NCI-H510A (cell line): ENCODE data around the gene TMPRSS11D.
A peak's percentile ranks its signal among the peaks of the same experiment; 100 is the strongest.

ENCODE experiments used
- DNase-seq: peaks from one replicate; lab custom pipeline; 2025; lab: John Stamatoyannopoulos, UW

TMPRSS11D gene

DNA sequence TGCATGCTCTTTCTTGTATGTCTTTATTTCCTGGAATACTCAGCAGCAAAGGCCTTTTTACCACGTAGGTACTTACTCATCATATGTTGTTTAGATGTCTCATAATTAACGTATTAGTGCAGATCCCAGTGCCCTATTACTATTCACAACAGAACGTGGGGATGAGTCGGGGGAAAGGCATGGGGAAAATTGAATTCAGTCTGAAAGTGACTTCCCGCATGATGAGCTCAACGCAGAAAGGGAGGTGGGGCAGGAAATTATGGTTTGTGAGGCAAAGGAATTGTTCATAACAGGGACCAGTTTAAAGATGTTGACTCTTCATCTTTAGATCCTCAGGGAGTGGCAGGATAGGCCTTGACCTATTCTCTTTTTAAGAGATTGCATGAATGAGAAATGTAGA lies 2.0 kb upstream of the TMPRSS11D start:
- DNase-seq: no peak

- no peak for DNase-seq
These were observed 899 bp upstream of the TMPRSS11D start for GRCh38 chr4:67884701-67885100.

GRCh38 chr4:67883458-67883857 lies 344 bp downstream of the TMPRSS11D start:
- no peak for DNase-seq

- no peak for DNase-seq
These were observed 2.8 kb downstream of the TMPRSS11D start for GRCh38 chr4:67880866-67881610.

DNA sequence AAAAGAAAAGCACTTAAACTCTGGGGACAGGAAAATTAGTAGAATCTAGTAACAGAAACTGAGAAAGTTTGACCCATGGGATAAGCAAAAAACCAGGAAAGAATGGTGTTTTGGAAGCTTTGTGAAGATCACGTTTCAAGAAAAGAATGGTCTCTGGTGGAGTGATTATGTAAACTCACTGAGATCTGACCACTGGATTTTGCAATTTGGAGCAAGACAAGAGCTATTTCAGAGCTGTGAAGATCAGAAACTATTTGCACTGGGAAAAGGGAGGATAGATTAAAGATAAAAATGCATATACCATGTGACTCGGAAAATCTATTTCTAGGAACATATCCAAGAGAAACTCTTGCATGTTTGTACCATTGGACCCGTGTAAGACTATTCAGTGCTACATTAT lies 4.3 kb downstream of the TMPRSS11D start:
- DNase-seq: no peak

DNA sequence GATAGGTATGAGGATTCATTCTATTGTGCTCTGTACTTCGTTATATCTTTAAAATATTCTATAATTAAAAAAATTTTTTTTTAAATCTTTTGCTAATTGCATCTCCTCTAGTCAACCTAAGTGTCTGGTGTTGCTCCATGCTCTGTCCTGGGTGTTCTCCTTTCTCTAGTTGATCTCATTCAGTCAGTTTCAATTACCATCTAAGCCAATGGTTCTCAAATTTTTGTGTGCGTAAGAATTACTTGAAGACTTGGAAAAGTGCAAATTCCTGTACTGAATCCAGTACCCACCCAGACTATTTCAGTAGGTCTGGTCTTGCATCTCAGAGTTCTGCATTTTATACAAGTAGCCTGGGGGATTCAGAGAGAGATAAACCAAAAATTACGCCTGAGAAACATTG lies 6.7 kb downstream of the TMPRSS11D start:
- no peak for DNase-seq

DNA sequence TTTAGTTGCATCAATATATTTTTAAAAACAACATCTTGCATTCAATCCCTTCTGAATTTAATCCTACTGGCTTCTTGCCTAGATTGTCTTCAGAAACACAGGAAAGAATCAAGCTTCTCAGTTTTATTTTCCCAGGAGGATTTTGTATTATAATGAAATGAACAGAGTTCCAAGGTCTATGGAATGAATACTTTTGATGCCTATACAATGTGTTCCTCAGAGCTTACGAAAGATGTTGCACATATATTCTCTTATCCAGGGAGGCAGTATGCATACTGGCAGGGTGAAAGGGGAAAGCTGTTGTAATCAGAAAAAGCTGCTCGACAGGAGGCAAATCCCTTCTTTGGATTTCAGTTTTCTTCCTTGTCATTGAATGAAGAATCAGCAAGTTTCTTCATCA lies 8.8 kb downstream of the TMPRSS11D start:
- DNase-seq: no peak

- no peak for DNase-seq
These were observed 10.7 kb downstream of the TMPRSS11D start for GRCh38 chr4:67873116-67873515.

GRCh38 chr4:67871867-67872266 lies 11.9 kb downstream of the TMPRSS11D start:
- no peak for DNase-seq

DNA sequence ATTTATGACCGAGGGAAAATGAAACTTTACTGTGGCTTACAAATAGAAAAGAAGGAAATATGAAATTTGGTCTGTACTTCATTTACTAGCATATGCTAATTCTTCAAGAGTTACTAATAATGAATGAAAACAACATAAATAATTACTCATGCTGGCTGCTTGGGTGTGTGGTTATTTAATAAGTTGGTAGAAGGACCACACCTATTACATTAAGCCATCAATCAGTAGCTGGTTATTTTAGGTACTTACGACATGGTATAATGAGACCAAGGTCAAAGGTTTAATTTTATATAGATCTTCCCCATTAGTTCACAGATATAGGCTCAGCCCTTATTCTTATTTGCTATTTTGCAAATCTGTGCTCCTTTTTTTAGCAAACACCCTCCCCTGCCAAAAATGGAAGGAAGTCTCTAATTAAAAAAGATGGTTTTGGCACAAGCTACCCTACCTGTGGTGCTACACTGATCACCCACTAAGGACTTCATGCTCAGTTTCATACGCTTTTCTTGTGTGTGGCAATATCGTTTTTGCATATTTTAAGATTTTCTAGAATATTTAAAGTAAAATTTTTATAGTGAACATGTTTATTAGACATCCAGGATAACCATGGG lies 14.1 kb downstream of the TMPRSS11D start:
- DNase-seq: no peak

GRCh38 chr4:67861513-67861912 lies 22.3 kb downstream of the TMPRSS11D start:
- DNase-seq: no peak

- no peak for DNase-seq
These were observed 30.5 kb downstream of the TMPRSS11D start for GRCh38 chr4:67853336-67853735.

- no peak for DNase-seq
These were observed 62.9 kb downstream of the TMPRSS11D start for GRCh38 chr4:67820903-67821302.

DNA sequence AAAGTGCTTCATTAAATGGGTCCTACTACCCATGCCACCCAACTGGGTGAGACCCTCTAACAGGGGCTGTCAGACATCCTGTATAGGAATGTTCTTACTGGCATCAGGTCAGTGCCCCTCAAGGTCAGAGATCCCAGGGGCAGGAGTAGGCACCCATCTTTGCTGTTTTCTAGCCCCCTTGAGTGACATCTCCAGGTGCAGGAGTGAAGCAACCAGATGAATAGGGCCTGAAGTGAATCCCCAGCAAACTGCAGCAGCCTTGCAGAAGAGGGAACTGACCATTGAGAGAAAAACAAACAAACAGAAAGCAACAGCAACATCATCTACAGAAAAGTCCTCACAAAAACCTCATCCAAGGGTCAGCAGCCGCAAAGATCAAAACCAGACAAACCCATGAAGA lies 73.8 kb downstream of the TMPRSS11D start:
- no peak for DNase-seq

GRCh38 chr4:67809502-67809901 lies 74.3 kb downstream of the TMPRSS11D start:
- DNase-seq: no peak

DNA sequence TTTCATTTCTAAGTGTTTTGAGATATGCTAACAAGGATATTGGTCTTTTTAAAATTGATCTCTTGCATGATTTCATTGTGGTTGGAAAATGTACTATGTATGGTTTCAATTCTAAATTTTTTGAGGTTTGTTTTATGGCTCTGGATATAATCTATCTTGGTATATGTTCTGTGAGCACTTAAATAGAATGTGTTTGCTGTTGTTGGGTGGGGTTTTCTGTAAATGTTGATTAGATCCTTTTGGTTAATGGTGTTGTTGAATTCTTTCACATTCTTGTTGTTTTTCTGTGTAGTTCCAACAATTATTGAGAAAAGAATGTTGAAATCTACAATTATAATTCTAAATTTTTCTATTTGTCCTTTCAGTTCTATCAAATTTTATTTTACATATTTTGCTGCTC lies 87.0 kb downstream of the TMPRSS11D start:
- no peak for DNase-seq

GRCh38 chr4:67790721-67791120 lies 93.1 kb downstream of the TMPRSS11D start:
- no peak for DNase-seq

DNA sequence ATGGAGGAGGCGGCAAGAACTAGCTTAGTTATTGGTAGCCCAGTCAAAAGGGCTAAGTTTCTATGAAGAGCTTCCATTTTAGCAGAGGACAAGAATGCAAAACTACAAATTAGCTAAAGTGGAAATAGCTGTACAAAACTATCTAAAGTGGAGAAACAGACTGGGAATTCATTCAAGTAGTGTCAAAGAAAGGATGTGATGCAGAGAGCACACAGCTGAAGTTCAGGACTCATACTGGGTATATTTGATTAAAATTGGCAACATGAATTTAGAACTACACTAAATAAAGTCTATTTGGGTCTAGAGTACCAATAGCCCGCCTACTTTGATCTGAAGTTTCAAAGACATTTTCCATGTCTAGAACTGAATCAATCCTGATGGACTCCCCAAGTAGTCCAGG lies 96.5 kb downstream of the TMPRSS11D start:
- DNase-seq: no peak

DNA sequence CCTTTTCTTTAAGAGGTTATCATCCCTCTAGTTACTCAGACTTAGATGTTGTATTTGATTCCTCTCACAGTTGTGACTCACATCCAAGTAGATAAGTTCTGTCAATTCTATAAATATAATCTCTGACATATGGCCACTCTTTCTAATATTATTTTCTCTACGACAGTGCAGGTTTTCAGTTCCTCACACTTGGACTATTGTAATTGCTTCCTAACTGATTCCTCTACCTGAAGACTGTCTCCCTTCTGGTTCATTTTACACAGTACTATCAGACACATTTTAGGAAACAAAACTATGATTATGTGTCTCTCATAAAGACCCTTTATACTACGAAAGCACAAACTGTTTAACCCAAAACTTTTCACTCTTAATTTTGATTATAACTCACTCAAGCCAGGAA lies 98.3 kb downstream of the TMPRSS11D start:
- no peak for DNase-seq

GRCh38 chr4:67779631-67780030 lies 104.2 kb downstream of the TMPRSS11D start:
- no peak for DNase-seq

DNA sequence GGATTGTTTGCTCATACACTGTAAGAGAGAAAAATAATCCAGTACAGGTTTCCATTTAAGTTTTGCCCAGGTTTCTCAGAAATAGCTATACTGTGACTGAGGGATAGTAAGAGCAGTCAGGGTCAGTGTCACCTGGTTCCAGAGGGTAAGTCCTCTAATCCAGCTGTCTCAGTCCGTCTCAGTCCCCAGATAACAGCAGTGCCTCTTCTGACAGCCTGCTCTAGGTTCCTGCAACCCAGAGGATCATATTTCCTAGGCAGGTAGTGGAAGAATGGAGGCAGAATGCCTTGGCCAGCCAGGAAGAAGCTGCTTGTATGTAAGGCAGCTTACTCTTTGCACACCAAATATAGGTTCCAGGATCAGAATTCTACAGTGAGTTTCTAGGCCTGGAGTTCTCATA lies 107.1 kb downstream of the TMPRSS11D start:
- DNase-seq: peak; percentile 6
